Hindlimb muscle (tissue), 1 donor: Measurements from ENCODE around the gene SLCO2A1. TPM values are rescaled to one million over a fixed set of nuclear protein-coding genes. Genes with fewer than 3 reads are reported as not detected.

Experiments
- DNase-seq: peaks from one replicate; pipeline ENCODE4 v3.0.0-alpha.2; 2013
- polyA plus RNA-seq: library from polyadenylated mRNA; unstranded; fragments of 120-200 nt; gene quantifications from one replicate; pipeline ENCODE4 v1.2.1, GENCODE V29; 2013; ENCODE audit not compliant: insufficient read length

The SLCO2A1 gene
- polyA plus RNA-seq, 1 donor: 1.4 TPM

DNA sequence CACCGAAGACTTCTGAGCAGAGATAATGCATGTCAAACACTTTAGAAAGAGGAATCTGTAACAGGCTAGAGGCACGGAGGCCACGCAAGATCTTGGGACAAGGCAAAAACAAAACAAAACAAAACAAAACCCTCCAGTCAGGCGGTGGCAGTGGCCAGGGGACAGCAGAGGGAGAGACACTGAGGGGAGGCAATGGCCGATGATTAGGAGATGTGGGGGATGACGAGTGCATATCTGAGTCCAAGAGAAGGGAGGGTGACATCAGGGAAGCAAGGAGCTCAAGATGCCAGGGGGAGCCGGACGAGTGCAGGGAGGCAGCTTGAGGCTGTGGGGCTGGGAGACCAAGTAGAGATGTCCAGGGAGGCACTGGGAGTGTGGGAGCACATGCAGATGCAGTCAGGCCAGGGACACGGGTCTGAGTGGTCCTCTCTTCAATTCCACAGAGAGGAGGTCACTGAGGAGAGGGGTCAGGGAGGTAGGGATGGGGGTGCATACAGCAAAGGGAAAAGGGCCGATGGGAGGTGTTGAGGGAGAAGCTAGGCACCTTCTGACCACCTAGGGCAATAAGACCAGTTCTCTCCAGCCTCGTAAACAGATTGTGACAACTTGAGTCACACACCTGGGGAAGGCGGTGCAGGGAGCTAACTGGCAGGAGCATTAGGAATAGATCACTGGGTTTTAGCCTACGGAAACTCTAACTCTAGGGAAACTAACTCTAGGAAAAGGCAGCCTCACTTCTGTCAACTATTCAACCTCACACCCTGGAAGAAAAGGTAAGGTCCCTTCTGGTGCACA lies 29.6 kb downstream of the SLCO2A1 start:
- no peak for DNase-seq

DNA sequence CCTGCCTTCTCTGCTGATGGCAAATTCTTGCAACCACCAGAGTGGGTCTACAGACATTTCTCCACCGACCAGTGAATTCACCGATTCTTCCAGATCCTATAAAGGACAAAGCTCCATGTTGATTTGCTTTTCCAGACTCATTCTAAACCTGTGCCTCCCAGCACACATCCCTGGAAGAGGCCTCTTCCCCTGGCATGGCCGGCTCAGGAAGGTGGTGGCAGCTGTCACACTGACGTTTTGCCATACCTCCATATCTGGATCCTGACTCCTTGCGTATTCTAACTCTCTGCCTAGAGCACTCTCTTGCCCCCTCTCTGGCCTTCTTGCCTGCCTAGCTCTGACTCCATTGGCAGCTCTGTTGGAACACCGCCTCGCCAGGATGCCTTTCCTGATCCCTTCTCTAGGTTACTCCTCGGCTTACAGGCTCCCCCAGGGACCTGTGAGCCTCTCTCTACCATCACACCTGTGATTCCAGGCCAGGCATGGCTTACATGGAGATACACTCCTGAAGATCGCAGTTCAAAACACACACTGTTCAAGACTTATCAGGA lies 31.0 kb downstream of the SLCO2A1 start:
- no peak for DNase-seq

DNA sequence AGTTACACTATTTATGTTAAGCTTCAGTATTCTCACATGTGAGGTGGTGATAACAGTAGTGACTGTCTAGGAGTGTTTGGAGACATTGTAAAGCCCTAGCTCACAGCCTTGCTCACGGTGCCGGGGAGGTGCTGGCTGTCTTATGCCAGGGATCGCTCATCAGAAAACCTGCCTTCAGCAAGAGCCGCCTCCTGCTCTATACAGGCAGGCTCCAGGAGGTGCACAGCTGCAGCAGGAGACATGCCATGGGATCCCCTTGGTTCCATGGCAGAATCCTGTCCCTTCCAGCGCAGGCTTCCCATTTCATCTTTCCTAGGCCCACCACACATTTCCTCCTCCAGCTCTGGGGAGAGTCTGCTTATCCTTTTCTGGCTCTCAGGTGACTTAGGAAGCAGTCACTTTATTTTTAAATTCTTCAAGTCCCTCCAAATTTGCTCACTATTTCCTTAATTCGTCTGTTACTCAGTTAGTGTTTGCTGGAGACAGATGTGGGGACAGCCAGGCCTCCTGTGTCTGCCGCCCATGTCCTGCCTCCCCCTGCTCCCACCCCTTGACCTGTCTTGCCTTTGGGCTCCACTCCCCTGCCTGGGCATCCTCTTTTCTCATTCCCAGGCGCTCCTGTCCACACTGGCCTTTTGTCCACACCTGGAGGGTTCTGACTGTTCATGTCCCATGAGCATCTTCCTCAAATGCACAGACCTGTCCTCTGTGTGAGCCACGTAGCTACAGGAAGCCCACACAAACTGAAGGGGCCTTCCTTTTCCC lies 31.7 kb downstream of the SLCO2A1 start:
- DNase-seq: no peak

DNA sequence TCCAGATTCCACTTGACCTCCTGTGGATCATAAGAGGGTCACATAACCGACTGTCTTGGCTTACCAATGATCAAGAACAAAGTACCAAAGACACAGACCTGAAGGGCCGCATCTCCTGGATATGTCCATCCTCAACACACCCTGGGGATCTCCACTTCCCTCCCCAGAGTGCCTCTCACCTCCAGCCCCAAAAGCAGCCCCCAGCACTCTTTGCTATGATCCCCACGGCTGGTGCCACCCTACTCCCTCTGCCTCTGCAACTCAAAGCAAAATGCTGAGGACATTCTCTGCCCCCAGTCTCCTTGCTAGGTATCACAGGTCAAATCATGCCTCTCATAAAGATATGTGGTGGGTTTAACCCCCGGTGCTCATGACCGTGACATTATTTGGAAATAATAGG lies 32.7 kb downstream of the SLCO2A1 start:
- no peak for DNase-seq

DNA sequence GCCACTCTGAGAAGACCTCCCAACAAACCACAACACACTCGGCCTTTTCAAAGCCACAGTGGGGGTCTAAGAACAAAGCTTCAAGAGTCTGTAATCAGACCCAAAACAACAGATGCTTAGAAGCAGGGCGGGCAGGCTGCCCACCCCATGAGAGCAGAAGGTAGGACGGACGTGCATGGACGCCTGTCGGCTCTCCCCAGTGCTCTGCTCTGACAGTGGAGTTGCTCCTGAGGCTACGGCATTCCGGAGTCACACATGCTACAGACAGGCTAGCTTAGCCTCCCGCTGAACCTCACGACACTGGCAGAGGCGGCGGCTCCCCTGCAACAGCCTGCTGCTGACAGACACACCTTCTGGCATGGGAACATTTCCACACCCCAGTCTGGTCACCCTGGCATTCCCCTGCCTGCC lies 33.5 kb downstream of the SLCO2A1 start:
- no peak for DNase-seq

DNA sequence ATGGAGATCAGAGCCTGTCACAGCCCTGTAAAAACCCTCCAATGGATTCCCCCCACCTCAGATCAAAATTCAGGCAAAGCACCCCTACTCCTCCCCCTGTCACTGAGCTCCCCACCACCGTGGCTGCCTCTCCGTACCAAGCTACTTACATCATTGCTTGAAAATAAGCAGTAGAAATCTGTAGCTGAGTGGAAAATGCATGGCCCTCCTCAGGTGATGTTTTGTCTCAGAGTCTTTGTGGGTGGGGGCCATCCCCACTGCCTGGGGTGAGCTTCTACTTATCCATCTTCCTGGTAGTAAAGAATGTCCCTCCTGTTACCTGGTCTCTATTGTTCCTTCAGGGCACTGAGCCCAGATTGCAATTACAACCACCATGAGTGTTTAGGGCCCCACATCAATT lies 34.5 kb downstream of the SLCO2A1 start:
- no peak for DNase-seq

DNA sequence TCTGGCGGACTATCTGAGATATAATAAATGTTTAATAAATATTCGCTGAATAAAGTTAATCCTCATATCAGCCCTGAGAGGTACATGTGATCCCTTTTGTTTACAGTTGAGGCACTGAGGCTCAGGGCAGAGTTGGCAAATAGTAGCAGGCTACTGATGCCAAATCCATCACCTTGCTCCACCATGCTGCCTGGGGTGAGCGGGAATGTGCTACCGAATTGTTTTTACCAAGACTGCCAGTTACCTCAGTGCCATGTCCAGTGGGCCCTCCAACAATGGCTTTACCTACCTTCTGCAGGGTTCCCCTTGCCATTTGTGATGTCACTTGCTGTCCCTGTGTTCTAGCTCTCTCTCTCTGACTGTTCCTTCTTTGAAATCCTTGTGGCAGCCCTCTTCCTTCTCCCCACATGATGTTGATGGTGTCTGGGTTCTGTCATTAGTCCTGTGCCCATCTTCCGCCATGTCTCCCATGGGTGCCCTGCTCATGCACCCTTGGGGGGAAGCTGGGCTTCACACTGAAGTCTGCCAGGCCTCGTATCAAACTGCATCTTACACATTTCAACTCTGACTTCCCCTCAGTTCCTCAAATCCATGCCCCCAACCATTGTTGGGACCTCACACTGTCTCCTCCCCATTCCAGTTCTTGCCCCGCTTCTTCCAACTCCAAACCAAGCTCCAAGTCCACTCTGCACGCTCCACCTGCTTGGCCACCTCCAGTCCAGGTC lies 35.4 kb downstream of the SLCO2A1 start:
- DNase-seq: no peak

DNA sequence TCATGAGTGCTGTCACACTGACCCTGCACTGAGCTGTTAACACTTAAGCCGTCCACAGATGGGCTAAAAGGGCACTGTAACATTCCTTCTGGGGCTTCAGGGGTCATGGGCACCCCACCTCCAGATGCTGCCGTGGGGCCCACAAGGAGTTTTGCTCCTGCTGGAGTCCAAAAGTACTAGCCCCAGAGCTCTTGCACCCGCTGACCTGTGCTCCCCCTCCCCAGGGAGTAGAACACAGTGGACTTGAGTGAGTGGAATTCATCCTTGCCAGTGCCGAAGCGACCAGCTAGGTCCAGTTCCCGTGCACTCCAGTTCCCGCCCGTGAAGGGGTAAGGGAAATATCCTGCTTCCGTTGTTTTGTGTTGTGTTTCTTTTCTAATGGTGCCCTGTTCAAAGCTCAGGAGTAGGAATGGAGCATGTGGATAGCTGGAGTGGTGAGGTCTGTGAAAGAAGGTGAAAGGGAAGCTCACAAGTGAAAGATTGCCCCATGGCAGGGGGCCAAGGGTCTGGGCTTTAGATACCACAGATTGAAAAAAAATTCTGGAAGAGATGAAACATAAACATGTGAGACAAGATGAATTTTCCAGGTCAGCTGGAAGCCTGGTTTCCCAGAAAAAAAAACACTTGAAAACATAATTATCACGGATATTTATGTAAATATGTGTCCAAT lies 36.6 kb downstream of the SLCO2A1 start:
- DNase-seq: peak; percentile 49

DNA sequence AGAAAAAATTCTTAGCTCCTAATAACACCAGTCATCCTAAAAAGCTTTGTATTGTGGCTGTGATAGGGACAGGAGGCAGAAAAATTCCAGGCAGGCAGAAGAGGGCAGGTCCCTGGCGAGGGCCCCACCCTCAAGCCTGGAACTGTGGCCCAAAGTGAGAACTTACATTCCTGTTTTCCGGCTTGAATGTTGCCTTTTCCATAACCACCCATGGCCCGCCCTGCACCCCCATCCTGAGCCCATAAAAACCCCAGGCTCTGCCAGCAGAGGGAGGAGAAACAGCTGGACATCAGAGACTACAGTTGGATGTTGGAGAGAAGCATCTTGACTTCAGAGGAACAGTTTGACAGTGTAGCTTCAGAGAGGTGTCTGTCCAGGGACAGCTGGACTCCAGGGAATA lies 37.3 kb downstream of the SLCO2A1 start:
- no peak for DNase-seq

DNA sequence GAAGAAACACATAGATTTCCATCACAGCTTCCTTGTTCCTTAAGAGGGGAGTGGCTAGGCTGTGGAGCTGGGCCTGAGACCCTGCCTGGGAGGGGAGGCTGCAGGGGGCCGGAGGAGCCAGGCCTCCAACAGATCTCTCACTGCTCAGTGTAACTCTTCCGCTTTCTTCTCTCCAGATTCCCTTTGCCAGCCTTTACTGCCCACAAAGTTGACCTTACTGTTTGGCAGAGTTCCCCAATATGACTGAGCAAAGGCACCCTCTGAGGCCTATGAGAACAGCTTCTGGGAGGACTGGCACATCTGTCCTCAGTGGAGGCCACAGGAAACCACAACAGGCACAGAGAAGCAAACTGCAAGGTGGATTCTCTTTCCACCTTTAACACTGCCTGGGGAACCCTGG lies 38.1 kb downstream of the SLCO2A1 start:
- DNase-seq: no peak

DNA sequence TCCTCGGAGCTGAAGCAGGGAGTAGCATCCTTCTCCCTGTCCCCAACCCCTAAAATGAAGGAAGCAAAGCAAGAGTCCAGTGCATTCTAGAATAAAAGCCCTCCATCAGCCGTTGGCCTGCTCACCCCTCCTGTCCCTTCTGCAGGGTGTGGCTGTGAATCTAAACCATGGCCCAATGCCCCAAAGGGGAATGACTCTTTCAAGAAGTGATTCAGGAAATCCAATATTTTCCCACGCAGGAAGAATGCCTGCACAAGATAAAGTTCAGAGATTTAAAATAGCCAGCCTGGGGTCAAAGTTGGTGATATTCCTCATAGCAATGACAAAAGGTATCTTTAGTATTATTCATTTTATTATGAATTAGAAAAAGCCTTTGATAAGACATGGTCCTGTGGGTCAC lies 38.5 kb downstream of the SLCO2A1 start:
- DNase-seq: no peak

DNA sequence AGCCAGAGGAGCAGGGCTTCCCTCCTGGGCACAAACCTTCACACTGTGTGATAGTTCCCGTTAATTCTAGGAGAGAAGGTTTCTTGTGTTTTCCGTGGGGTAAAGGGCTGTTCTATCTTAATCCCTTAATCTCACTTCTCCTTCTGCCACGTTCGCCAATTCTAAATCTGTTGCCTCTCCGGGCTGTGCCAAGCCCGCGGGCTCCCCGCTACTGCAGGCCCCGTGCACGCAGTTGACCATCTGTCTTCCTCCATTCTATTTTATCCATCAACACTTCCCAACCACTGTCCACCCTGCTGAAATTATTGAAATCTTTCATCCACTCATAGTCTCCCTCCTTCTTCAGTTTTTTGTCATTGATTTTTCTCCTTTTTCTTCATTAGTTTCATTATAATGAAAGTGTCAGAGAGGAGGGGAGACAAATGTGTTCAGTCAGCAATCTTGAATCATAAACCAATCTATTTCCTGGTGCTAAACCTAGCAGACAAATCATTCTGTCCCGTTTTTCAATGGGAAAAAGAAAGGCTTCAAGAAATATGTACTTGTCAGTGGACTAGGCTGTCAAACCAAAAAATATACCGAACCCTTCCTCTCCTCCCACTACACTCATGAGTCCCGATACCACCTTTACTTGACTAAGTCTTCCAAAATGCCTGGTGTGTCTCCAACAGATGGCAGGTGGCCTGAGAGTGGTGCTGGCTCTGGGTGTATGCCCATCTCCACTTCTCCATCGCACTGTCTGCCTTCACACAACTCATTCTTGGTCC lies 39.6 kb downstream of the SLCO2A1 start:
- DNase-seq: no peak

DNA sequence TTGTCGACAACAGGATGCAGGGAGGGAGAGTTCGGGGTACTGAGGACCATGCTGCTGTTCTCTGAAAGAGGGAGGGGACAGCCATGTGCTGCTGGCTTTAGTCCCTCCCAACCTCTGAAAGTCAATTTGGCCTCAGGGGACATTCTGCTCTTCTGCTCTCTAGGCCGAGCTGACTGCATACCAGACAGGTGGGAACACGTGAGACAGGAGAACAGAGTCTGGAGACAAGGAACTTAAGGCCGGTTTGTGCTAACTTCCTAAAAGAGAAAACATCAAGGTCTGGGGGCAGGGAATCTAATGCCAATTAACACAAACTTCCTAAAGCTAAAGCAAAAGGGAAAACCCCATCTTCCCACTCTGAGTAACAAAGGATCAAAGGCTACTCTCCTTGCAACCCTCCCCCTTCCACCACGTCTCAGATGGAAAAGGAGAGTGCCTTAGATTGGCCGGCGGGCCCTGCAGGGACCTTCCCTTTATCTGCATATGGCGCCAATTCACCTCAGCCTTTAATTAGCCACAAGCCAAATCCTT lies 41.0 kb downstream of the SLCO2A1 start:
- no peak for DNase-seq

DNA sequence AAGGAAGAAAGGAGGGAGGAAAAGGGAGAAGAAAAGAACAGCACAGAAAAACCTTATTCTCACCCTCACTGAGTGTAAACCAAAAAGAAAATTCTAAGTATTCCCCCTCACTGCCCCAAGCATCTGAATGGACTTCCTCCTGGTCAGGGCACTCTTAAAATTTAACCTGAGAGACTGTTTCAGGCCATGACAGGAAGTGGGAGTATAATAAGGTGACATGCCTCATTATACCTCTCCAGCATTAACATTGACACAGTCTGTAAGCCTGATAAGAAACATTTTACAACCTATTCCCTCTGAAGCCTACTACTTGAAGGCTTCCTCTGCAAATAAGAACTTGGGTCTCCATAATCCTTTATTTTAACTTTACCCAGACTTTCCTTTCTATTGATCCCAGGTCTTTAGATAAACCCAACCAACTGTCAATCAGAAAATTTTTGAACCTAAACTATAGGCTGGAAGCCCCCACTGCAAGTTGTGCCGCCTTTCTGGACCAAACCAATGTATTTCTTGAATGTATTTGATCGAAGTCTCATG lies 41.7 kb downstream of the SLCO2A1 start:
- no peak for DNase-seq

DNA sequence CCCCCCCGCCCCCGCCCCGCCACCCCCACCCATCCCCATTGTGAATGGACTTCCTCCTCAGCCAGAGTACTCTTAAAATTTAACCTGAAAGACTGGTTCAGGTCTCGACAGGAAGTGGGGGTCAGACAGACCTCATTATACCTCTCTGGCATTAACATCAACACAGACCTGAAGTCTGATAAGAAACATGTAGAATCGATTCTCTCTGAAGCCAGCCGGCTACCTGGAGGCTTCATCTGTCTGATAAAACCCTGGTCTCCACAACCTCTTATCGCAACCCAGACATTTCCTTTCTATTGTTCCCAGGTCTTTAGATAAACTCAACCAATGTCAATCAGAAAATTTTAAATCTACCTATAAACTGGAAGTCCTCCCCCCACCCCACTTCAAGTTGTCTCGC lies 42.6 kb downstream of the SLCO2A1 start:
- DNase-seq: no peak

DNA sequence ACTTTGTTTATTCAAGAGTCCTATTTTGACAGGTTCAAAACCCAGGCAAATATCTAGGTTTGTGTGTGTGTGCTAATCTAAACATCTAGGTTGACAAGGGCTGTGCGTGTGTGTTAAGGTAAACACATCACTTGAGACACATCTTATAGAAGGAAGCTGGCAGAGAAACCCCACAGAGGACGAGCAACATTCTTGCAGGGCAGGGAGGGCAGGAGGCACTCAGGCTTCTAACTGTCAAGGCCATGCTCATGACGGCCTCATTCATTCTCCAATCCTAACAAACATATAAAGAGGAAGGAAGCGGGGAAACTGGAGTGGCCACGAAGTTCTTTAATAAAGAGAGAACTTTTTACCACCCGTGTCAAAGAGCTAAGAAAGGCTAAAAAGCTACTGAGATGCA lies 43.4 kb downstream of the SLCO2A1 start:
- no peak for DNase-seq

DNA sequence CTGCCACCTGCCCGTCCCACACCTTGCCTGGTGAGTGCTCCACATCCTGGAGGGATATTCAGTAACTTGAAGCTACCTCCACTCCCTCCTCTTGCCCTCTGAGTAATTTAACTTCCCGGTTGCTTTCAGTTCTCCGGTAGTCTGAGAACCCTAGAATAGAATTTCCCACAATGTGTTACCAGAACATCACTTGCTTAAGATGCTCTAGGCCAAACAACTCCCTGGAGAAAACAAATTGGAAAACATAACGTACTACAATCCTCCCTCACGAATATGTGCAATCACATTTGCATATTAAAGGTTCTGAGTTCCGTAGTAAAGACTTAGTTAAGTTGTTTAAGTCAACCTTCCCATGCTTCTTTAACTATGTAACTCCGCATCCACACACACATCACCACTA lies 44.8 kb downstream of the SLCO2A1 start:
- no peak for DNase-seq

DNA sequence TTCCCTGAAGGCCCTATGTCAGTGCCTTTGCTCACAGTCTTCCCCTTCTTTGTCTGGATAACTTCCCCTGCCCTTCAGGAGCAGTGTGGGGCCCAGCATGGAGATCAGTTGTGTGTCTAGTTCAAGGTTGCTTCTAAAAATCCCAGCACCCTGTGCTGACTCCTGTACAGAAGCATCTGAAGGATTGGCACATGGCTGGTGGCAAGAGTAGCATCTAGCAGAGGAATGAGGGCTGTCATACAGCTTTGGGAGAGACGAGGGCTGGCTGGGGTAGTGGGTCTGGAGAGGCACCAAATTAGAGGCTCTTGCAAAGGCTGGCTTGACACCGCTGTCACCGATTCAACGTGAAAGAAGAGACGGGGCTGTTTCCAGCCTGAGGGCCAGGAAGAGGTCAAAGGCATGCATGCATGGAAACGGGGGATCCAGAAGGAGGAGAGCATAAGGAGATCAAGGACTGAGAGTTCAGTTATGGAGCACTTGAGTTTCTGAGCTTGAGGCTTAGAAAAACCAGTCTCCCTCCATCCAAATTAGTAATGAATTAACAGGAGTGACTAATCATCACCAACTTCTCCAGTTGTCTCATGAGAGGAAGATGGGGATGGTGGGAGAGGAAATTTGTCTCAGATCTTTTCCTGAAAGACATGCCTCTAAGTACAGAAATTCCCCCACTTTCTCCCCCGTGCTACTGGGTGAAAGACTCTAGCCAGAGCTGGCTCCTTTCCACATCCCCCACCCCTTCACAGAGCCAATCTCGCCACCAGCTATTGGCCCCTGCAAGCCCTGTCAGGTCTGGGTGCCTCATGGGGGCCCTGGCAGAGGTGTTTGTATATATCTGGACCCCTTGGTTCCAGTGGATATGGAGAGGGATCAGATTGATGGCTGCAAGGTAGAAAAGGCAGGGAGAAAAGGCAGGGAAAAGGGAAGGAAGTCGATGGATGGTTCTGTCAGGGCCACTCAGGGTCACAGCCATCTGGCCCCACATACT lies 45.9 kb downstream of the SLCO2A1 start:
- no peak for DNase-seq

DNA sequence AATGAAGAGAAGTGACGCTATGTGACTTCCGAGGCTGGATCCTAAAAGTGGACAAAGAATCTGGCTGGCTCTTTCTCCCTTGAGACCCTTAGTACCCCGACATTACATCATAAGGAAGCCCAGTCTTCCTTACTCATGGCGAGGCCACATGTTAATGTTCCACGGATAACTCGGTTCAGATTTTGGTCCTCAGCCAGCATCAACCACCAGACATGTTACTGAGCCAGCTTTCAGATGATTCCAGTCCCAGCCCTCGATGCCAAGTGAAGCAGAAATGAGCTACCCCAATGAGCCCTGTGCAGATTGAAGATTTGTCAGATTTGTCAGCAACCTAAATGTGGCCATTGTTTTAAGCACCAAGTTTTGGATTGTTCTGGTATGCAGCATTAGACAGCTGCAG lies 46.6 kb downstream of the SLCO2A1 start:
- no peak for DNase-seq

DNA sequence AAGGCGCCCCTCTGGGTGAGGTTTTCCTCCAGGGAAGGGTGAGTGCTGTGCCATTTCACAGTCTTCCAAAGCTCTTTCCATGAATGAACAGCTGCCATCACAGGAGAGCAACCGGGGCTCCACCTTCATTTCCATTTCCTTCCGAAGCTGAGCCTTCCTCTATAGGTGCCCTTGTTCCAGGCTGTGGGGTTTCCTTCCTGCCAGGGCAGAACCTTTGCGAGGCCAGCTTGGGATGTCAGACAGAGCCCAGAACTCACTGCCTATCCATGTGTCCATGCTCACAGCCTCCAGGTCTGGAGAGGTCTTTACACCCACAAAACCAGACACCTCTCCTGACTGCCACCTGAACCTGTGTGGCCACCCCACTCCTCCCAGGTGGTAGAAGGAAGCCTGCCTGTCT lies 49.2 kb downstream of the SLCO2A1 start:
- no peak for DNase-seq
